Activated CD8-positive, alpha-beta memory T cell treated with anti-CD3 and anti-CD28 coated beads, Interleukin-2, amount 50 U/mL, for 1 hour (primary cell): ENCODE results near the gene FNDC3A.

ENCODE experiments used
- DNase-seq: peaks from one replicate; pipeline ENCODE4 v3.0.0-alpha.2; 2020; ENCODE audit errors: extremely low read depth

The FNDC3A gene

DNA sequence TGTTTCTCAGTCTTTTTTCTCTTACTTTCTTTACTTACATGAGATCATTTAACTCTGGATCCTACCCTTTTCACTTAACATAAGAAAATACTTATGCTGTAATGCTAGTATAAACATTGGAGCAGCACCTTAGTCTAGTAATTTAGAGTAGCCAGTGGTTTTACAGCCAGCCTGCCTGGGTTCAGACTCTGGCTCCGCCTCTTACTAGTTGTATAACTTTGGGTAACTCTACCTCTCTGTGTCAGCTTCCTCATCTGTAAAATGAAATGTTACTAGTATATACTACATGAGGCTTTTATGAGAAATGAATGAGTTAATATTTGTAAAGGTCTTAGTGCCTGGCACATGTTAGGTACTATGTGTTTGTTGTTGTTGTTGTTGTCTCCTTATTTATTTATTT is 277.6 kb downstream of the FNDC3A start:
- no peak for DNase-seq

GRCh38 chr13:49254007-49254406 is 278.3 kb downstream of the FNDC3A start:
- DNase-seq, result no peak

DNA sequence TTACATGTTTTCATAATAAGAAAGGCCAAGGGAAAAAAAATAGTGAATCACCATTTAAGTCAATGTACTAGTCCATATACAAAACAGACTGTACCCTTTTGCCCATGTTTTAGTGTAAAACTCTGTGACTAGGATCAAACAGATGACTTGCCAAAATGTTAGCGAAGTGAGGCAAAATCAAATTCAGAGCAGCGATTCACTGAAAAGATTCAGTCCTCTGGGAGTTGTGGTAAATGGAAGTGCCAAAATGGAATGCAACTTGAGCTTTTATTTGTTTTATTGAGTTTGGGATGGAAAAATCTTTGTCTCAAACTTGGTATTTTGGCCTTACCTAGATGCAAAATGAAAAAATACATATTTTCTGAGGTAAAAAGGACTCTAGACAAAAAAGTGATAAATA is 281.1 kb downstream of the FNDC3A start:
- no peak for DNase-seq

- DNase-seq, result no peak
Measured at GRCh38 chr13:49258089-49258796, 282.5 kb downstream of the FNDC3A start.
